Ishikawa (cell line): ENCODE measurements around the gene CREB3L2.

Experiments
- CEBPB ChIP-seq: IDR thresholded peaks from 2 replicates; pipeline ENCODE4 v1.6.1; 2012
- CREB1 ChIP-seq: IDR thresholded peaks from 2 replicates; pipeline ENCODE4 v1.6.1; 2012; ENCODE audit warnings: low read depth
- EGR1 ChIP-seq: IDR thresholded peaks from 2 replicates; pipeline ENCODE4 v1.6.1; 2012
- EP300 ChIP-seq: IDR thresholded peaks from 2 replicates; pipeline ENCODE4 v1.6.1; 2012; ENCODE audit warnings: borderline replicate concordance
- FOXM1 ChIP-seq: IDR thresholded peaks from 2 replicates; pipeline ENCODE4 v1.6.1; 2012; ENCODE audit warnings: low read depth, borderline replicate concordance
- NFIC ChIP-seq: IDR thresholded peaks from 2 replicates; pipeline ENCODE4 v1.6.1; 2012
- RAD21 ChIP-seq: IDR thresholded peaks from 2 replicates; pipeline ENCODE4 v1.6.1; 2012; ENCODE audit warnings: low read depth
- TAF1 ChIP-seq: IDR thresholded peaks from 2 replicates; pipeline ENCODE4 v1.6.1; 2012; ENCODE audit warnings: low read depth, mild to moderate bottlenecking
- TCF12 ChIP-seq: IDR thresholded peaks from 2 replicates; pipeline ENCODE4 v1.6.1; 2012; ENCODE audit warnings: low read depth
- TEAD4 ChIP-seq: IDR thresholded peaks from 2 replicates; pipeline ENCODE4 v1.6.1; 2012
- YY1 ChIP-seq: IDR thresholded peaks from 2 replicates; pipeline ENCODE4 v1.6.1; 2012; ENCODE audit warnings: low read depth
- ZBTB7A ChIP-seq: IDR thresholded peaks from 2 replicates; pipeline ENCODE4 v1.6.1; 2012; ENCODE audit warnings: low read depth
- TF ChIP-seq, protein P1 (sequence below): IDR thresholded peaks from 2 replicates; pipeline ENCODE4 v1.6.1; 2012
- TF ChIP-seq, protein P2 (sequence below): IDR thresholded peaks from 2 replicates; pipeline ENCODE4 v1.6.1; 2012
- TF ChIP-seq, protein P3 (sequence below): IDR thresholded peaks from 2 replicates; pipeline ENCODE4 v1.6.1; 2012; ENCODE audit warnings: low read depth, mild to moderate bottlenecking

CREB3L2 gene

DNA sequence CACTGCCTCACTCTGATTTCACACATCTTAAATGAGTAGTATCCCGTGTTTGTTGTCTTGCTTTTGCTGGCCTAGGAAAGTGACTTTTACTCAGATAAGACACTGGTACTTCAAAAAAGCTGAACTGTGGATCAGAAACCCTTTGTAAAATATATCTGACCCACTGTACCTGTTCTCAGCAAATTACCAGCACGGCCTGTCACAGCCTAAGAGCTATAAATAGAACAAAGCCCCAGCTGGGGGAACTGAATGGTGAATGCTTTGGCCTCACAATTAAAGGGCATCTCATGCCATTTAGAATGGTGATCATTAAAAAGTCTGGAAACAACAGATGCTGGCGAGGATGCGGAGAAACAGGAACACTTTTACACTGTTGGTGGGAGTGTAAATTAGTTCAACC, 76.1 kb downstream of the CREB3L2 start:
- no peak for TF ChIP-seq NFIC
- no peak for TF ChIP-seq EGR1
- no peak for TF ChIP-seq ZBTB7A
- TF ChIP-seq, protein P1, sequence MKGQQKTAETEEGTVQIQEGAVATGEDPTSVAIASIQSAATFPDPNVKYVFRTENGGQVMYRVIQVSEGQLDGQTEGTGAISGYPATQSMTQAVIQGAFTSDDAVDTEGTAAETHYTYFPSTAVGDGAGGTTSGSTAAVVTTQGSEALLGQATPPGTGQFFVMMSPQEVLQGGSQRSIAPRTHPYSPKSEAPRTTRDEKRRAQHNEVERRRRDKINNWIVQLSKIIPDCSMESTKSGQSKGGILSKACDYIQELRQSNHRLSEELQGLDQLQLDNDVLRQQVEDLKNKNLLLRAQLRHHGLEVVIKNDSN = no peak
- no peak for TF ChIP-seq TEAD4
- TF ChIP-seq TAF1 = no peak
- no peak for TF ChIP-seq EP300
- TF ChIP-seq YY1 = no peak

DNA sequence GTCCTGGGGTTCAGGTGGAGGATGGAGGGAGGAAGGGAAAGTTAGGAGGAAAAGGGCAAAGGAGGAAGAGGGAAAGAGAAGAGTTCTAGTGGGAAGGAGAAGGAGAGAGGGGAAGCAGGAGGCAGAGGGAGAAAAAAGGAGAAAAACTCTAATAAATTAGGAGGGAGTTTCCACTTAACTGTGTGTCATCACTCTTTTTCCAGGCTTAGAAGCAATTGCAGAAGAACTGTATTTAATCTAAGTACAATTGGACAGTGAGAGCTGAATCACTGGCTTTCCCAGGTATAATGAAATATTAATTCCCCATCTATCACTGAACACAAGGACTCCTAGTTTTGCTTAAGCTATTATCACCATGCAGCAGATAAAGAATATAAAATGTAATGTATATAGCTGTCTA, 76.8 kb downstream of the CREB3L2 start:
- no peak for TF ChIP-seq ZBTB7A
- no peak for TF ChIP-seq TAF1
- TF ChIP-seq CREB1 = no peak
- TF ChIP-seq TEAD4 = no peak
- TF ChIP-seq, protein P2, sequence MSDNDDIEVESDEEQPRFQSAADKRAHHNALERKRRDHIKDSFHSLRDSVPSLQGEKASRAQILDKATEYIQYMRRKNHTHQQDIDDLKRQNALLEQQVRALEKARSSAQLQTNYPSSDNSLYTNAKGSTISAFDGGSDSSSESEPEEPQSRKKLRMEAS = no peak
- TF ChIP-seq EGR1 = no peak
- TF ChIP-seq CEBPB = no peak
- no peak for TF ChIP-seq NFIC
- no peak for TF ChIP-seq EP300
- TF ChIP-seq, protein P3, sequence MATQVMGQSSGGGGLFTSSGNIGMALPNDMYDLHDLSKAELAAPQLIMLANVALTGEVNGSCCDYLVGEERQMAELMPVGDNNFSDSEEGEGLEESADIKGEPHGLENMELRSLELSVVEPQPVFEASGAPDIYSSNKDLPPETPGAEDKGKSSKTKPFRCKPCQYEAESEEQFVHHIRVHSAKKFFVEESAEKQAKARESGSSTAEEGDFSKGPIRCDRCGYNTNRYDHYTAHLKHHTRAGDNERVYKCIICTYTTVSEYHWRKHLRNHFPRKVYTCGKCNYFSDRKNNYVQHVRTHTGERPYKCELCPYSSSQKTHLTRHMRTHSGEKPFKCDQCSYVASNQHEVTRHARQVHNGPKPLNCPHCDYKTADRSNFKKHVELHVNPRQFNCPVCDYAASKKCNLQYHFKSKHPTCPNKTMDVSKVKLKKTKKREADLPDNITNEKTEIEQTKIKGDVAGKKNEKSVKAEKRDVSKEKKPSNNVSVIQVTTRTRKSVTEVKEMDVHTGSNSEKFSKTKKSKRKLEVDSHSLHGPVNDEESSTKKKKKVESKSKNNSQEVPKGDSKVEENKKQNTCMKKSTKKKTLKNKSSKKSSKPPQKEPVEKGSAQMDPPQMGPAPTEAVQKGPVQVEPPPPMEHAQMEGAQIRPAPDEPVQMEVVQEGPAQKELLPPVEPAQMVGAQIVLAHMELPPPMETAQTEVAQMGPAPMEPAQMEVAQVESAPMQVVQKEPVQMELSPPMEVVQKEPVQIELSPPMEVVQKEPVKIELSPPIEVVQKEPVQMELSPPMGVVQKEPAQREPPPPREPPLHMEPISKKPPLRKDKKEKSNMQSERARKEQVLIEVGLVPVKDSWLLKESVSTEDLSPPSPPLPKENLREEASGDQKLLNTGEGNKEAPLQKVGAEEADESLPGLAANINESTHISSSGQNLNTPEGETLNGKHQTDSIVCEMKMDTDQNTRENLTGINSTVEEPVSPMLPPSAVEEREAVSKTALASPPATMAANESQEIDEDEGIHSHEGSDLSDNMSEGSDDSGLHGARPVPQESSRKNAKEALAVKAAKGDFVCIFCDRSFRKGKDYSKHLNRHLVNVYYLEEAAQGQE = no peak
- TF ChIP-seq, protein P1 = no peak
- no peak for TF ChIP-seq YY1
- TF ChIP-seq FOXM1 = no peak
- TF ChIP-seq TCF12 = no peak
- no peak for TF ChIP-seq RAD21

DNA sequence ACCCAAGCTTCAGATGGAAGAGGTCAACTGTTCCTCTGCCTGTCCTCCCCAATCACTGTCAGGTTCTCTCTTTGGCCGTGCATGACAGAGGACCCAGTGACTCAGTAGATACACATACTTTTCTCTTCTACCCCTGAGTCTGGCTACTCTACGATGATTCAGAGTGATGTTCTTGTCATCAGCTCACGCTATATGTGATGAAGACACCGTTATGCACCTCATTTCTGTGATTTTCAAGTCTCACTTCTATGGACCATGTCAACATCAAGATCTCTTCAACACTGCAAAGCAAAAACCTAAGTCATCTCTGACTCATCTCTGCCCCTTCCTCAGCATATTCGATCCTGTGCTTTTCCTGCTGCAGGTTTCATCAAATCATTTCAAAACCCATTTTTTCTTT, 78.5 kb downstream of the CREB3L2 start:
- TF ChIP-seq TEAD4 (no peak), CREB1 (no peak), NFIC (no peak), TAF1 (no peak), TCF12 (no peak)
- TF ChIP-seq, protein P1 = no peak

DNA sequence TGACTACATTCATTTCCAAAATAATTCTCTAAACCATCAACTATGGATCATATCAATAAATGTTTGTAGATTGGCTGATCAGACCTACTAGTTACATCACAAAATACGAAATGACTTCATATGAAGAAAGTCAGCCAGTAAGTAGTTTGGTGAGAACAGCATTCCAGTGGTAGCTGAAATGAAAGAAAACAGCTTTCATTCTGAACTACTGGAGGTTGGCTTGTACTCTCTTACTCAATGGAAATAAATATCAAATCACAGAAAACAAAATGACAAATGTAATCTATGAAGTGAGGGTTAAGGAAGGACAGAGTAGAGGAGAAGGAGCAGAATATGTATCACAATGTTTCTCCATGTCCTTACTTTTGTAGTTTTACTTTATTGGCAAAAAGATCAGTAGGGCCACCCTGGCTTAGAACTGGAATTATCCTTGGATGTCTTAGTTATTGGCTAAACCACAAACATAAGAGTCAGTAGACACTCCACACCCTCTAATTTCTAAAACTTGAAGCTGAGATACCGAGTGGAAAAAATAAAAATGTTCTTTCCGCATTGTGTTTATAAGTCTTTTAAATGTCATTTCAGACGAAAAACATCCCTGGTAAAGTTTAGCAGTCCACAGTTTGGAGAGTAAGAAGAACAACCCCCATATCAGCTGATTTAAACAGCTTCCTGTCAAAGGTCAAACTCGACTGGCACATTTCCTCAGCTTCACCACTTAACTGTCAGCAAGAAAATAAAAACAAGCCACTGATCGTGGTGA, 81.1 kb downstream of the CREB3L2 start:
- TF ChIP-seq YY1 (no peak), EGR1 (no peak), CEBPB (no peak), FOXM1 (no peak), TCF12 (no peak), TEAD4 (no peak), ZBTB7A (no peak), TAF1 (no peak), CREB1 (no peak), NFIC (no peak), EP300 (no peak), RAD21 (no peak)
- TF ChIP-seq, protein P2 = no peak
- TF ChIP-seq, protein P1 = no peak
- TF ChIP-seq, protein P3 = no peak

DNA sequence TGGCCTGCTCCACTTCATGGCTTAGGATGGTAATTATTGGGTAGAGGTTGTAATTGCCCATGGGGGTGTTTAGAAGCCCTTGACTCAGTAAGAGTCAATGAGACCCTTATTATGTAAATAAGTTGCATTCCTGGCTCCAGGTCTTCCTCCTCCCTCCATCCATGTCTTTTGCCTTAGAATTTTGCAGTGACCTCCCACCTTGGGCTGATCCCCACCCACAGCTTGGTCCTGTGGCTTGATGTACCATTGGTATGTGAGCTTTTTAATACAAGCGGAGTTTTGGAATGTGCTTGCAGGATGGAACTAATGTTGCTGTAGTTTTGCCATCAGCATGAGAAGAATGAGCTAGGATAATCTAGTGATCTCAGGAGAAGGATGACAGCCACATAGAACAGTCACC, 81.9 kb downstream of the CREB3L2 start:
- no peak for TF ChIP-seq RAD21
- no peak for TF ChIP-seq TEAD4
- TF ChIP-seq, protein P3 = no peak
- no peak for TF ChIP-seq FOXM1
- no peak for TF ChIP-seq ZBTB7A
- no peak for TF ChIP-seq CREB1
- TF ChIP-seq, protein P2 = no peak
- TF ChIP-seq, protein P1 = no peak
- TF ChIP-seq NFIC = no peak
- TF ChIP-seq TAF1 = no peak
- TF ChIP-seq TCF12 = no peak
- no peak for TF ChIP-seq EGR1
